RWPE1 (cell line): Measurements from ENCODE around the gene ANAPC10.
A peak's percentile ranks its signal among the peaks of the same experiment; 100 is the strongest.
"Not testable (repeated sequence)": the region's sequence is repeated elsewhere in the genome, so short reads cannot be mapped to it uniquely, and the experiment has no call there.

ENCODE experiments used
- CTCF ChIA-PET: fragments of 350-600 bp; sonication (Branson Sonifier 250); formaldehyde crosslinking; extraction: SDS; loops from one replicate; lab custom pipeline; 2021; lab: Yijun Ruan, JAX
- POLR2A ChIA-PET: fragments of 400-600 bp; formaldehyde crosslinking; extraction: SDS; loops from one replicate; lab custom pipeline; 2020; ENCODE audit warnings: antibody characterized with exemption; ENCODE audit not compliant: low non-redundant PET; lab: Yijun Ruan, JAX
- DNase-seq: peaks from one replicate; pipeline ENCODE4 v3.0.0; 2012; ENCODE audit warnings: low spot score
- H3K27ac ChIP-seq: fragments of 450-650 bp; 2 replicates; pipeline ENCODE4 v1.5.1; 2017
- CTCF ChIP-seq: fragments of 450-650 bp; conservative IDR thresholded peaks from 2 replicates; pipeline ENCODE4 v1.5.1; 2017; ENCODE audit warnings: low read depth, mild to moderate bottlenecking

ANAPC10 gene

GRCh38 chr4:145034727-145035211, 63.2 kb downstream of the ANAPC10 start:
- ChIA-PET CTCF (interaction anchor here (0.6 kb wide), 1 partner anchor 35 kb away, joined by 3 read pairs; no protein-coding TSS in a partner anchor), POLR2A (no interaction called here)
- no peak overlapping the region for H3K27ac ChIP-seq
- DNase-seq = peak; percentile 12
- TF ChIP-seq CTCF = no peak

DNA sequence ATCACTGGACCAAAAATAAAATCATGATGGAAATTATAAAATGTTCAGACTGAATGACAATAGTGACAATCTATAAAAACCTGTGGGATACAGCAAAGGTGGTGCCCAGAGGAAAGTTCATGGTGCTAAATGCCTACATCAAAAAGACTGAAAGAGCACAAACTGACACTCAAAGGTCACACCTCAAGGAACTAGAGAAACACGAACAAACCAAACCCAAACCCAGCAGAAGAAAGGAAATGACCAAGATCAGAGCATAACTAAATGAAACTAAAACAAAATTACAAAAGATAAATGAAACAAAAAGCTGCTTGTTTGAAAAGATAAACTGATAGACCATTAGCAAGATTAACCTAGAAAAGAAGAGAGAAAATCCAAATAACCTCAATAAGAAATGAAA, 78.7 kb downstream of the ANAPC10 start:
- POLR2A ChIA-PET = no interaction called here
- no peak for DNase-seq
- no peak for TF ChIP-seq CTCF
- H3K27ac ChIP-seq = no peak overlapping the region
- CTCF ChIA-PET = no interaction called here

GRCh38 chr4:145014365-145014764, 83.6 kb downstream of the ANAPC10 start:
- POLR2A ChIA-PET = no interaction called here
- no peak for DNase-seq
- H3K27ac ChIP-seq = peak overlapping the region; percentile 48; the same call in 1 of the 2 replicates
- TF ChIP-seq CTCF = no peak
- CTCF ChIA-PET = interaction anchor here (0.6 kb wide), 2 partner anchors 46 to 141 kb away, joined by 3 to 5 read pairs; no protein-coding TSS in a partner anchor

DNA sequence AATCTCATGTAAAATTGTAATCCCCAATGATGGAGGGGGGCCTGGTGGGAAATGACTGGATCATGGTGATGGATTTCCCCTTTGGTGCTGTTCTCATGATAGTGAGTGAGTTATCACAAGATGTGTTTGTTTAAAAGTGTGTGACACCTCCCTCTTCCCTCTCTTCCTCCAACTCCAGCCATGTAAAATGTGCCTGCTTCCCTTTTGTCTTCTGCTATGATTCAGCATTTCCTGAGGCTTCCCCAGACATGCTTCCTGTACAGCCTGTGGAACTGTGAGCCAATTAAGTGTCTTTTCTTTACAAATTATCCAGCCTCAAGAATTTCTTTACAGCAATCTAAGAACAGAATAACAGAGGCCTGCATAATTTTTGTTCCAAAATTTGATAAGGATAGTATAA, 85.2 kb downstream of the ANAPC10 start:
- POLR2A ChIA-PET = no interaction called here
- CTCF ChIA-PET = no interaction called here
- no peak for TF ChIP-seq CTCF
- H3K27ac ChIP-seq = no peak overlapping the region
- DNase-seq = no peak

GRCh38 chr4:145011636-145012035, 86.4 kb downstream of the ANAPC10 start:
- TF ChIP-seq CTCF = no peak
- DNase-seq = no peak
- H3K27ac ChIP-seq = no peak overlapping the region
- CTCF ChIA-PET = no interaction called here
- POLR2A ChIA-PET = no interaction called here

DNA sequence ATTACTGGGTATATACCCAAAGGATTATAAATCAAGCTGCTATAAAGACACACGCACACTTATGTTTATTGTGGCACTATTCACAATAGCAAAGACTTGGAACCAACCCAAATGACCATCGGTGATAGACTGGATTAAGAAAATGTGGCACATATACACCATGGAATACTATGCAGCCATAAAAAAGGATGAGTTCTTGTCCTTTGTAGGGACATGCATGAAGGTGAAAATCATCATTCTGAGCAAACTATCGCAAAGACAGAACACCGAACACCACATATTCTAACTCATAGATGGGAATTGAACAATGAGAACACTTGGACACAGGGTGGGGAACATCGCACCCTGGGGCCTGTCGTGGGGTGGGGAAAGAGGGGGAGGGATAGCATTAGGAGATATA, 87.7 kb downstream of the ANAPC10 start:
- H3K27ac ChIP-seq, DNase-seq, POLR2A ChIA-PET, CTCF ChIA-PET: not testable (repeated sequence)

DNA sequence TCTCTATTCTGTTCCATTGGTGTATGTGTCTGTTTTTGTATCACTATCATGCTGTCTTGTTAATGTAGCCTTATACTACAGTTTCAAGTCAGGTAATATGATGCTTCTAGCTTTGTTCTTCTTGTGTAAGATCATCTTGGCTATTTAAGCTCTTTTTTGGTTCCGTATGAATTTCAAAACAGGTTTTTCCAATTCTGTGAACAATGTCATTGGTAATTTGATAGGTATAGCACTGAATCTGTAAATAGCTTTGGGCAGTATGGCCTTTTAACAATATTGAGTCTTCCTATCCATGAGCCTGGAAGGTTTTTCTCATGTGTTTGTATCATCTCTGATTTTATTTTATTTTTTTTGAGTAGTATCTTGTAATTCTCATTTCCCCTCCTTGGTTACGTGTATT, 94.3 kb downstream of the ANAPC10 start:
- no peak for TF ChIP-seq CTCF
- ChIA-PET CTCF (no interaction called here), POLR2A (no interaction called here)
- no peak overlapping the region for H3K27ac ChIP-seq
- no peak for DNase-seq
